HEK293T (cell line): Measurements from ENCODE around the gene CHST12.

Source experiments
- CTCF ChIA-PET: fragments of 350-600 bp; formaldehyde crosslinking; extraction: SDS; loops from one replicate; lab custom pipeline; 2021; ENCODE audit warnings: antibody characterized with exemption, inconsistent platforms; lab: Yijun Ruan, JAX
- POLR2A ChIA-PET: fragments of 350-600 bp; formaldehyde crosslinking; extraction: SDS; loops from one replicate; lab custom pipeline; 2020; ENCODE audit warnings: antibody characterized with exemption, inconsistent platforms; lab: Yijun Ruan, JAX
- DNase-seq: peaks from one replicate; pipeline ENCODE4 v3.0.0; 2012; ENCODE audit warnings: mixed read lengths; ENCODE audit errors: extremely low spot score
- ARNT ChIP-seq: fragments of 450-650 bp; IDR thresholded peaks from 2 replicates; pipeline ENCODE4 v1.6.1; 2017; ENCODE audit warnings: mild to moderate bottlenecking
- BHLHE40 ChIP-seq: fragments of 450-650 bp; IDR thresholded peaks from 2 replicates; pipeline ENCODE4 v1.6.1; 2016; ENCODE audit warnings: mild to moderate bottlenecking, moderate library complexity, borderline replicate concordance
- CTBP1 ChIP-seq: fragments of 450-650 bp; IDR thresholded peaks from 2 replicates; pipeline ENCODE4 v1.6.1; 2016; ENCODE audit warnings: borderline replicate concordance
- ELF4 ChIP-seq: fragments of 450-650 bp; IDR thresholded peaks from 2 replicates; pipeline ENCODE4 v1.6.1; 2017; ENCODE audit warnings: antibody characterized with exemption
- FOXA1 ChIP-seq: fragments of 450-650 bp; IDR thresholded peaks from 2 replicates; pipeline ENCODE4 v1.6.1; 2016; ENCODE audit warnings: mild to moderate bottlenecking
- FOXK2 ChIP-seq: fragments of 450-650 bp; IDR thresholded peaks from 2 replicates; pipeline ENCODE4 v1.6.1; 2016; ENCODE audit warnings: mild to moderate bottlenecking
- FOXM1 ChIP-seq: fragments of 450-650 bp; IDR thresholded peaks from 2 replicates; pipeline ENCODE4 v1.6.1; 2017; ENCODE audit warnings: mild to moderate bottlenecking, borderline replicate concordance
- HDGF ChIP-seq: fragments of 450-650 bp; IDR thresholded peaks from 2 replicates; pipeline ENCODE4 v1.6.1; 2017; ENCODE audit warnings: antibody characterized with exemption, borderline replicate concordance
- L3MBTL2 ChIP-seq: fragments of 450-650 bp; conservative IDR thresholded peaks from 2 replicates; pipeline ENCODE4 v1.6.1; 2016; ENCODE audit warnings: mild to moderate bottlenecking
- LEF1 ChIP-seq: fragments of 450-650 bp; IDR thresholded peaks from 2 replicates; pipeline ENCODE4 v1.6.1; 2017; ENCODE audit warnings: mild to moderate bottlenecking, borderline replicate concordance
- NFRKB ChIP-seq: fragments of 450-650 bp; IDR thresholded peaks from 2 replicates; pipeline ENCODE4 v1.6.1; 2016; ENCODE audit warnings: mild to moderate bottlenecking, moderate library complexity
- SP1 ChIP-seq: fragments of 450-650 bp; IDR thresholded peaks from 2 replicates; pipeline ENCODE4 v1.6.1; 2017
- SUZ12 ChIP-seq: fragments of 450-650 bp; IDR thresholded peaks from 2 replicates; pipeline ENCODE4 v1.6.1; 2016; ENCODE audit warnings: mild to moderate bottlenecking
- TARDBP ChIP-seq: fragments of 450-650 bp; IDR thresholded peaks from 2 replicates; pipeline ENCODE4 v1.6.1; 2016
- ZNF384 ChIP-seq: fragments of 450-650 bp; IDR thresholded peaks from 2 replicates; pipeline ENCODE4 v1.6.1; 2016
- TF ChIP-seq, protein P1 (sequence below): fragments of 450-650 bp; IDR thresholded peaks from 2 replicates; pipeline ENCODE4 v1.6.1; 2016

CHST12 gene

DNA sequence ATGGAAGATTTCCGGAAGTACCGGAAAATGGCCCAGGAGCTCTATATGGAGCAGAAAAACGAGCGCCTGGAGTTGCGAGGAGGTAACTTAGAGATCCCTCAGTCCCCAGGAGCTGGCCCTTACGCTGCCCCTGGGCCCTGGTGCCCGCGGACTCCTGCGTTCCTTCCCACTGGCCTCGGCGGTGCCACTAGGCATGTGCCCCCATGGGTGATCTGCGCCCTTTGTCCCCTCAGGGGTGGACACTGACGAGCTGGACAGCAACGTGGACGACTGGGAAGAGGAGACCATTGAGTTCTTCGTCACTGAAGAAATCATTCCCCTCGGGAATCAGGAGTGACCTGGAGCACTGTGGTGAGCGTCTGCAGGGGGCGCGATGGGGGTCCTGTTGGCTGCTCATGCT lies 24.2 kb upstream of the CHST12 start:
- ChIA-PET CTCF (interaction anchor here (0.7 kb wide), 1 partner anchor 179 kb away, joined by 3 read pairs; no protein-coding TSS in a partner anchor), POLR2A (no interaction called here)
- TF ChIP-seq, protein P1, sequence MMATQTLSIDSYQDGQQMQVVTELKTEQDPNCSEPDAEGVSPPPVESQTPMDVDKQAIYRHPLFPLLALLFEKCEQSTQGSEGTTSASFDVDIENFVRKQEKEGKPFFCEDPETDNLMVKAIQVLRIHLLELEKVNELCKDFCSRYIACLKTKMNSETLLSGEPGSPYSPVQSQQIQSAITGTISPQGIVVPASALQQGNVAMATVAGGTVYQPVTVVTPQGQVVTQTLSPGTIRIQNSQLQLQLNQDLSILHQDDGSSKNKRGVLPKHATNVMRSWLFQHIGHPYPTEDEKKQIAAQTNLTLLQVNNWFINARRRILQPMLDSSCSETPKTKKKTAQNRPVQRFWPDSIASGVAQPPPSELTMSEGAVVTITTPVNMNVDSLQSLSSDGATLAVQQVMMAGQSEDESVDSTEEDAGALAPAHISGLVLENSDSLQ, result no peak
- TF ChIP-seq SUZ12 (no peak), FOXM1 (no peak), BHLHE40 (no peak), FOXA1 (no peak), CTBP1 (no peak), HDGF (no peak), ARNT (no peak), ELF4 (no peak), LEF1 (no peak), SP1 (no peak), ZNF384 (no peak), L3MBTL2 (no peak), TARDBP (no peak), FOXK2 (no peak)
- DNase-seq, result no peak

DNA sequence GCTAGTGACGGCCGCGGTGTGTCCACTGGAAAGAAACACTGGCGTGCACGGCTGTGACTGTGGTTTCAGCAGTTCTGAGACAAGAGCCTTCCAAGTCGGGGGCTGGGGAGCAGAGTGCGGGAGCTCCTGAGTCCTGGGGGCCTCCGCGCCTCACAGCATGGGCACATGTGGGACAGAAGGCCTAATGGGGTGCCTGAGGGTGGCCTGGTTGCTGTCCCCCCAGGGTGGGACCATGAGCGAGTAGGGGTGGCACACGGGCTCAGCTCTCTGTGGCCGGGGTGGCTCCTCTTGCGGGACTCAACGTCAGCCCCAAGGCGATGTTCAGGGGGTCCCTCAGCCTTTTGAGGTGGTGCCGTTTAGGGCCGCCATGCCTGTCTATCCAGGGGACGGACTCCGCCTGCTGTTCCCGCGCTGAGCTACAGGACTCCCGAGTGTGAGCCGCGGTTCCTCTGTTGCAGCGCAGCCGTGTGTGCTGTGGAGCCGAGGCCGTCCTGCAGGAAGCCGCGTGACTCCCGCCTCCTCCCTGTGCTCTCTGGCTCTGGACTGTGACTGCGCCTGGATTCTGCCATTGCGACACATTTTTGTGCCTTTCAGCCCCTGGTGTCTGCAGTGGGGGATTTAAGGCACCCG lies 23.5 kb upstream of the CHST12 start:
- TF ChIP-seq ARNT, result no peak
- TF ChIP-seq NFRKB, result no peak
- no peak for TF ChIP-seq SP1
- no peak for TF ChIP-seq HDGF
- TF ChIP-seq LEF1, result no peak
- no peak for TF ChIP-seq FOXA1
- TF ChIP-seq SUZ12, result no peak
- no peak for TF ChIP-seq BHLHE40
- no peak for TF ChIP-seq ELF4
- no peak for TF ChIP-seq FOXK2
- TF ChIP-seq L3MBTL2, result no peak
- TF ChIP-seq, protein P1, result no peak
- no peak for TF ChIP-seq CTBP1
- ChIA-PET CTCF (no interaction called here), POLR2A (no interaction called here)
- DNase-seq, result no peak

DNA sequence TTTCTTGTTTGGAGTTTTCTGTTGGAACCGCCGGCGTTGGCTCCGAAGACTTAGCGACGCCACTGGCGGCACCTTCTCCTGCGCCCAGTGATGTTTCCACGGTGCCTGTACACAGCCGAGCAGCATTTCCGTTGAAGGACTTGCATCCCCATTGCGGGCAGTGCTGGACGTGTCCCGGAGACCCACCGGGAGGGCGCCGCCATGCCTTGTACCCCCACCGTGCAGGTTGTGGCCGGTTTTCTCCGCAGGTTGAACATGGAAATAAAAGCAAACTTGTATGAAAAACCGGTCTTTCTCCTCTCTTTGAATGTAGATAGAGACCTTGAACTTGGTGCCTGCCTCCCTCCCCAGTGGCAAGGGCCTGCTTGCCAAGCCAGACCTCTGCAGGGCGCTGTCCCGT lies 22.9 kb upstream of the CHST12 start:
- TF ChIP-seq FOXM1 (no peak), CTBP1 (no peak), FOXK2 (no peak), SP1 (no peak), ELF4 (no peak), HDGF (no peak), NFRKB (no peak), TARDBP (no peak)
- POLR2A ChIA-PET, result no interaction called here
- CTCF ChIA-PET, result no interaction called here

DNA sequence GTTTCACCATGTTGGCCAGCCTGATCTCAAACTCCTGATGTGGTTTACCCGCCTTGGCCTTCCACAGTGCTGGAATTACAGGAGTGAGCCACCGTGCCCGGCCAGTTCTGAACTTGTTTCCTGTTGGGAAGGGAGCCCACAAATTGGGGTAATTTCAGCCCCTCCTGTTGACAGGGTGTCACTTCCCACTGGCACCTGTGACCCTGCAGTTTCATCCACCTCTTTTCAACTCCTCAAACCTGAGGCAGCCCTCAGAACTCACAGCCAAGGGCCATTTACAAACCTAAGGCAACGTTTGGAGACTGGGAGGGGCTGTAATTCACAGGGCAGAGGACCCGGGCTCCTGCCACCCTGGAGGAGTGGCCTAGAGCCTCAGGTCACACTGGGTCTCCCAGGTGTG lies 22.2 kb upstream of the CHST12 start:
- no peak for TF ChIP-seq SP1
- TF ChIP-seq BHLHE40, result no peak
- TF ChIP-seq HDGF, result no peak
- TF ChIP-seq FOXM1, result no peak
- TF ChIP-seq LEF1, result no peak
- TF ChIP-seq CTBP1, result no peak
- no peak for TF ChIP-seq NFRKB
- TF ChIP-seq L3MBTL2, result no peak
- no peak for TF ChIP-seq TARDBP
- no peak for TF ChIP-seq FOXA1
- no peak for TF ChIP-seq ELF4
- TF ChIP-seq FOXK2, result no peak
- no peak for DNase-seq
- POLR2A ChIA-PET, result no interaction called here
- CTCF ChIA-PET, result no interaction called here

More for the DNA sequence above, 22.9 kb upstream of the CHST12 start:
- DNase-seq, result no peak

DNA sequence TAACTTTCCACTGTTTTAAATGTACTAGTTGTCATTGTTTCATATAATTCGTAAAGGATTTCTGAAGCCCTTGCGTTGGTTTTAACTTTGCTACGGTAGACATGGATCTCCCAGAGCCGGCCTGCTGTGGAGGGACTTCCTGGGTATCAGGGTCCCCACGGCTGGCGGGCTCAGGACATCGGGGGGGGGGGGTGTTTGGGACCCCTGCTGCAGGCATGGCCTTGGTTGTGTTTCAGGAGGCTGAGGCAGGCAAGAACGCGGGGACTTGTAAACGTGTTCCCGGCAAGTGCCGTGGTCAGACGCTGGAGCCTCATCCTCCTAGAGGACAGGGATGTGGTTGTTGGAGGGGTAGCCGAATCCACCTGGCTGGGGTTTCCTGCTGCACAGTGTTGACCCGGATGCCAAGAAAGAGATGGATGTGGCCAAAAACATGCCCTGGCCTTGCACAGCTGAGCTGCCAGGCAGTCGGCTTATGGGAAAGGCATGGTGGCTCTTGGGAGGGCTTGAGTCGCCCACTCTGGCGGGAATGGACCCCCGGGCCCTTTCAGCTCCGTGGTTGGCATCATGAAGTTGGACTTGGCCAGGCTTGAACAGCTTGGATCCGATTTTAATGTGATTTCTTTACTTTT lies 21.4 kb upstream of the CHST12 start:
- TF ChIP-seq LEF1, result no peak
- TF ChIP-seq SUZ12, result no peak
- no peak for TF ChIP-seq ELF4
- no peak for TF ChIP-seq ZNF384
- TF ChIP-seq FOXA1, result no peak
- TF ChIP-seq SP1, result no peak
- TF ChIP-seq ARNT, result no peak
- TF ChIP-seq BHLHE40, result no peak
- TF ChIP-seq, protein P1, result no peak
- TF ChIP-seq FOXM1, result no peak
- no peak for TF ChIP-seq HDGF
- ChIA-PET POLR2A (interaction anchor here (1.5 kb wide), 1 partner anchor 18 kb away, joined by 4 read pairs; no protein-coding TSS in a partner anchor), CTCF (no interaction called here)
- no peak for DNase-seq
